ENCODE results near the gene TSEN2. TPM values are rescaled to one million over a fixed set of nuclear protein-coding genes. Genes with fewer than 3 reads are reported as not detected.

Gene TSEN2
- total RNA-seq, 4 donors from 2014 or later = 20.9 to 47.6 (median 30.1) TPM

GRCh38 chr3:12438318-12438717, 46.0 kb upstream of the TSEN2 start:
- WGBS, 2 donors (ENCODE audit: low coverage in 1 of 2) = 85 to 86% methylated on average over 4 of the region's 4 CpGs
- H3K4me3 ChIP-seq = no peak overlapping the region
- no peaks in the 10 kb centered on the region for H3K9me3 ChIP-seq
- DNase-seq = no peak
- in situ Hi-C loops (cut with MboI; ENCODE audit: low pct_ligation_motif_present in 1 of 4, low pct_unique_long_range_greater_than_20kb in 1 of 4, low sequenced_read_pairs in 3 of 4) = no loop called here
- intact Hi-C loops (cut with DNase I; ENCODE audit: low total_unique reads) = no loop called here
- TF ChIP-seq EP300 (IDR thresholded peaks at IDR 0.05; ENCODE audit: low read depth) (no peak), CTCF (IDR thresholded peaks at IDR 0.05) (no peak), POLR2A (IDR thresholded peaks at IDR 0.05) (no peak), POLR2AphosphoS5 (IDR thresholded peaks at IDR 0.05) (no peak)
- H3K4me1 ChIP-seq = peaks cover 5 to 47% (median 25%) of the 10 kb centered on the region in 4 donors
- H3K27ac ChIP-seq = peak overlapping the region; percentile 73 to 75 (median 75)
- no peaks in the 10 kb centered on the region for H3K36me3 ChIP-seq
- H3K27me3 ChIP-seq = no peaks in the 10 kb centered on the region

- in situ Hi-C loops (cut with MboI; ENCODE audit: low pct_ligation_motif_present in 1 of 4, low pct_unique_long_range_greater_than_20kb in 1 of 4, low sequenced_read_pairs in 3 of 4) = no loop called here
- TF ChIP-seq CTCF (IDR thresholded peaks at IDR 0.05) (no peak), POLR2AphosphoS5 (IDR thresholded peaks at IDR 0.05) (peak in 2 of 3 donors; percentile 4 to 28)
- 51 to 63% methylated on average over 2 to 11 of the region's 11 CpGs for WGBS, 2 donors (ENCODE audit: low coverage in 1 of 2)
- peaks cover 10 to 57% (median 35%) of the 10 kb centered on the region in 4 donors for H3K4me1 ChIP-seq
- no peaks in the 10 kb centered on the region for H3K9me3 ChIP-seq
- no peaks in the 10 kb centered on the region for H3K27me3 ChIP-seq
- intact Hi-C loops (cut with DNase I; ENCODE audit: low total_unique reads) = no loop called here
- no peak overlapping the region for H3K4me3 ChIP-seq
- peak; percentile 83 for DNase-seq
- H3K36me3 ChIP-seq = no peaks in the 10 kb centered on the region
- H3K27ac ChIP-seq = peak overlapping the region; percentile 73 to 75 (median 75)
Measured at GRCh38 chr3:12439161-12439940, 44.9 kb upstream of the TSEN2 start.

- Histone ChIP-seq H3K4me3 (no peak overlapping the region), H3K27ac (peak overlapping the region in 1 of 4 donors; percentile 75), H3K4me1 (peaks cover 16 to 68% (median 46%) of the 10 kb centered on the region in 4 donors), H3K36me3 (no peaks in the 10 kb centered on the region), H3K27me3 (no peaks in the 10 kb centered on the region), H3K9me3 (no peaks in the 10 kb centered on the region)
- intact Hi-C loops (cut with DNase I; ENCODE audit: low total_unique reads) = no loop called here
- in situ Hi-C loops (cut with MboI; ENCODE audit: low pct_ligation_motif_present in 1 of 4, low pct_unique_long_range_greater_than_20kb in 1 of 4, low sequenced_read_pairs in 3 of 4) = no loop called here
- no peak for DNase-seq
- no peak for TF ChIP-seq POLR2A (IDR thresholded peaks at IDR 0.05)
- TF ChIP-seq EP300 (IDR thresholded peaks at IDR 0.05; ENCODE audit: low read depth) = no peak
- WGBS, 2 donors (ENCODE audit: low coverage in 1 of 2) = 76 to 100% methylated on average over 2 to 20 of the region's 21 CpGs
Measured at GRCh38 chr3:12440927-12441714, 43.2 kb upstream of the TSEN2 start.

- intact Hi-C loops (cut with DNase I; ENCODE audit: low total_unique reads) (no loop called here), in situ Hi-C loops (cut with MboI; ENCODE audit: low pct_ligation_motif_present in 1 of 4, low pct_unique_long_range_greater_than_20kb in 1 of 4, low sequenced_read_pairs in 3 of 4) (no loop called here)
- Histone ChIP-seq H3K4me1 (peaks cover 17 to 76% (median 50%) of the 10 kb centered on the region in 4 donors), H3K4me3 (no peak overlapping the region), H3K36me3 (no peaks in the 10 kb centered on the region), H3K27me3 (no peaks in the 10 kb centered on the region), H3K27ac (peak overlapping the region; percentile 83 to 90 (median 88)), H3K9me3 (no peaks in the 10 kb centered on the region)
- WGBS, 2 donors (ENCODE audit: low coverage in 1 of 2) = 26 to 81% methylated on average over 3 to 20 of the region's 20 CpGs
- no peak for DNase-seq
- no peak for TF ChIP-seq CTCF (IDR thresholded peaks at IDR 0.05)
- no peak for TF ChIP-seq POLR2A (IDR thresholded peaks at IDR 0.05)
- TF ChIP-seq EP300 (IDR thresholded peaks at IDR 0.05; ENCODE audit: low read depth) = no peak
- TF ChIP-seq POLR2AphosphoS5 (IDR thresholded peaks at IDR 0.05) = no peak
Measured at GRCh38 chr3:12442654-12443501, 41.4 kb upstream of the TSEN2 start.

All from transverse colon (tissue), 4 donors.